Epithelial cell of esophagus (primary cell): ENCODE data around the gene IFNGR1.

Experiments used
- DNase-seq: peaks from one replicate; pipeline ENCODE4 v3.0.0; 2010; ENCODE audit warnings: low read depth
- H3K4me3 ChIP-seq: 2 replicates; pipeline ENCODE4 v1.5.1; 2011; ENCODE audit warnings: mild to moderate bottlenecking, low read length, control low read depth
- CTCF ChIP-seq: IDR thresholded peaks from 2 replicates; pipeline ENCODE4 v1.5.1; 2011; ENCODE audit warnings: low read depth, mild to moderate bottlenecking, low read length, control low read depth, inconsistent platforms; ENCODE audit not compliant: insufficient read depth; ENCODE audit errors: missing control alignments

Gene IFNGR1

GRCh38 chr6:137172734-137173431 is 46.3 kb downstream of the IFNGR1 start:
- no peak overlapping the region for H3K4me3 ChIP-seq
- no peak for DNase-seq
- TF ChIP-seq CTCF = no peak

GRCh38 chr6:137171824-137172733 is 47.1 kb downstream of the IFNGR1 start:
- TF ChIP-seq CTCF = no peak

GRCh38 chr6:137171053-137171374 is 48.2 kb downstream of the IFNGR1 start:
- DNase-seq = no peak
- no peak for TF ChIP-seq CTCF

More at GRCh38 chr6:137171824-137172733, 47.1 kb downstream of the IFNGR1 start:
- no peak for DNase-seq
- no peak overlapping the region for H3K4me3 ChIP-seq

GRCh38 chr6:137170266-137171052 is 48.7 kb downstream of the IFNGR1 start:
- no peak for DNase-seq
- H3K4me3 ChIP-seq = no peak overlapping the region
- no peak for TF ChIP-seq CTCF

More at GRCh38 chr6:137171053-137171374, 48.2 kb downstream of the IFNGR1 start:
- H3K4me3 ChIP-seq = no peak overlapping the region

- TF ChIP-seq CTCF = no peak
Measured at GRCh38 chr6:137167702-137168377, 51.3 kb downstream of the IFNGR1 start.

More at GRCh38 chr6:137167702-137168377, 51.3 kb downstream of the IFNGR1 start:
- H3K4me3 ChIP-seq = no peak overlapping the region
- no peak for DNase-seq
